Prostate gland (tissue), 2 donors: ENCODE data around the gene PANX2.

Source experiments
- CTCF ChIP-seq, 4 experiments: fragments of 200-600 bp in 2 of 4; fragments of 450-650 bp in 2 of 4; sonication (generic) in 2 of 4; IDR thresholded peaks; 1 replicate in 3 of 4; 2 replicates in 1 of 4; pipeline ENCODE4 v1.5.1; 2016 to 2019; ENCODE audit warnings: antibody characterized with exemption in 4 of 4, mild to moderate bottlenecking in 2 of 4, moderate library complexity in 2 of 4
- POLR2AphosphoS5 ChIP-seq: sonication (generic); formaldehyde crosslinking; IDR thresholded peaks from one replicate; pipeline ENCODE4 v1.6.1; 2017; ENCODE audit warnings: antibody characterized with exemption

- no peak for TF ChIP-seq CTCF (IDR thresholded peaks at IDR 0.05)
- no peak for TF ChIP-seq POLR2AphosphoS5
Observed at GRCh38 chr22:50222508-50222907, 52.0 kb downstream of the PANX2 start.
